Tibial nerve (tissue), 3 donors: ENCODE measurements around the gene PRKAG2.

Experiments
- CTCF ChIP-seq, 5 experiments: fragments of 200-600 bp in 3 of 5; fragments of 450-650 bp in 2 of 5; sonication (generic) in 3 of 5; IDR thresholded peaks; one replicate each; pipeline ENCODE4 v1.5.1; 2016 to 2019; ENCODE audit warnings: antibody characterized with exemption in 5 of 5, mild to moderate bottlenecking in 3 of 5, moderate library complexity in 2 of 5
- POLR2A ChIP-seq, 2 donors: fragments of 450-650 bp; IDR thresholded peaks; one replicate each; pipeline ENCODE4 v1.6.1; 2017; ENCODE audit warnings: antibody characterized with exemption in 2 of 2, mild to moderate bottlenecking in 2 of 2, moderate library complexity in 2 of 2

GRCh38 chr7:151719897-151720242 lies 157.0 kb downstream of the PRKAG2 start:
- TF ChIP-seq POLR2A (IDR thresholded peaks at IDR 0.05) (no peak), CTCF (IDR thresholded peaks at IDR 0.05) (no peak)
